GM10248 (cell line): ENCODE measurements around the gene ETV2.
A peak's percentile ranks its signal among the peaks of the same experiment; 100 is the strongest.
"Not testable (repeated sequence)": the region's sequence is repeated elsewhere in the genome, so short reads cannot be mapped to it uniquely, and the experiment has no call there.

Experiments used
- CTCF ChIA-PET: fragments of 300-600 bp; sonication (Branson Sonifier 250); formaldehyde crosslinking; extraction: SDS; loops from one replicate; lab custom pipeline; 2021; ENCODE audit warnings: antibody characterized with exemption; lab: Yijun Ruan, JAX
- POLR2A ChIA-PET: fragments of 350-650 bp; sonication (Branson Sonifier 250); formaldehyde crosslinking; extraction: SDS; loops from one replicate; lab custom pipeline; 2020; ENCODE audit warnings: antibody characterized with exemption; lab: Yijun Ruan, JAX
- DNase-seq: peaks from one replicate; pipeline ENCODE4 v3.0.0; 2012; ENCODE audit errors: extremely low spot score
- TF ChIP-seq, protein P1 (sequence below): IDR thresholded peaks from 2 replicates; pipeline ENCODE4 v1.5.1; 2012; ENCODE audit warnings: mild to moderate bottlenecking, low read depth; ENCODE audit errors: extremely low read depth, missing control alignments, control extremely low read depth

The ETV2 gene

DNA sequence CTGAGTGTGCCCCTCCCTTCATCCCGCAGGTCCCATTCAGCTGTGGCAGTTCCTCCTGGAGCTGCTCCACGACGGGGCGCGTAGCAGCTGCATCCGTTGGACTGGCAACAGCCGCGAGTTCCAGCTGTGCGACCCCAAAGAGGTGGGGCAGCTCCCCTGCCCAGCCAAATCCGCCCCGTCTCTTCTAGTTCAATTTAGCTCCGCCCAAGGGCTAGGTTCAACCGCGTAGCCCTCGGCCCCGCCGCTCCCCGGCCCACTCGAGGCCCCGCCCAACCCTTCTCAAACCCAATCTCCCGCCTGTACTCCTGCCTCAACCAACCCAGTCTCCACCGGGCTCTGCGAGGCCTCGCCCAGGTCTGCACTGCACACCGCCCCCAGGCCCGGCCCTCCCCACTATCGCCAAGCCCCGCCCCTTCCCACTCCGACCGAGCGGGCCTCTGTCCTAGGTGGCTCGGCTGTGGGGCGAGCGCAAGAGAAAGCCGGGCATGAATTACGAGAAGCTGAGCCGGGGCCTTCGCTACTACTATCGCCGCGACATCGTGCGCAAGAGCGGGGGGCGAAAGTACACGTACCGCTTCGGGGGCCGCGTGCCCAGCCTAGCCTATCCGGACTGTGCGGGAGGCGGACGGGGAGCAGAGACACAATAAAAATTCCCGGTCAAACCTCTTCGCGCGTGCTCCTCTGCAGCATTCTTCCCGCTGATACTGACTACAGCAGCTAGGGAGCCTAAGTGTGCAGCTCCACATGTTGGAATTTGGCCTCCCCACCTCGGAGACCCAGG is 2.9 kb downstream of the ETV2 start:
- ChIA-PET POLR2A (interaction anchor here (0.6 to 1.2 kb wide), 4 partner anchors 29 to 58 kb away, joined by 3 to 4 read pairs (median 4); no protein-coding TSS in a partner anchor), CTCF (interaction anchor here (0.7 to 1.6 kb wide), 8 partner anchors 12 to 136 kb away, joined by 3 to 5 read pairs (median 4); no protein-coding TSS in a partner anchor)
- DNase-seq = peak; percentile 96
- TF ChIP-seq, protein P1, sequence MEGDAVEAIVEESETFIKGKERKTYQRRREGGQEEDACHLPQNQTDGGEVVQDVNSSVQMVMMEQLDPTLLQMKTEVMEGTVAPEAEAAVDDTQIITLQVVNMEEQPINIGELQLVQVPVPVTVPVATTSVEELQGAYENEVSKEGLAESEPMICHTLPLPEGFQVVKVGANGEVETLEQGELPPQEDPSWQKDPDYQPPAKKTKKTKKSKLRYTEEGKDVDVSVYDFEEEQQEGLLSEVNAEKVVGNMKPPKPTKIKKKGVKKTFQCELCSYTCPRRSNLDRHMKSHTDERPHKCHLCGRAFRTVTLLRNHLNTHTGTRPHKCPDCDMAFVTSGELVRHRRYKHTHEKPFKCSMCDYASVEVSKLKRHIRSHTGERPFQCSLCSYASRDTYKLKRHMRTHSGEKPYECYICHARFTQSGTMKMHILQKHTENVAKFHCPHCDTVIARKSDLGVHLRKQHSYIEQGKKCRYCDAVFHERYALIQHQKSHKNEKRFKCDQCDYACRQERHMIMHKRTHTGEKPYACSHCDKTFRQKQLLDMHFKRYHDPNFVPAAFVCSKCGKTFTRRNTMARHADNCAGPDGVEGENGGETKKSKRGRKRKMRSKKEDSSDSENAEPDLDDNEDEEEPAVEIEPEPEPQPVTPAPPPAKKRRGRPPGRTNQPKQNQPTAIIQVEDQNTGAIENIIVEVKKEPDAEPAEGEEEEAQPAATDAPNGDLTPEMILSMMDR = no peak

DNA sequence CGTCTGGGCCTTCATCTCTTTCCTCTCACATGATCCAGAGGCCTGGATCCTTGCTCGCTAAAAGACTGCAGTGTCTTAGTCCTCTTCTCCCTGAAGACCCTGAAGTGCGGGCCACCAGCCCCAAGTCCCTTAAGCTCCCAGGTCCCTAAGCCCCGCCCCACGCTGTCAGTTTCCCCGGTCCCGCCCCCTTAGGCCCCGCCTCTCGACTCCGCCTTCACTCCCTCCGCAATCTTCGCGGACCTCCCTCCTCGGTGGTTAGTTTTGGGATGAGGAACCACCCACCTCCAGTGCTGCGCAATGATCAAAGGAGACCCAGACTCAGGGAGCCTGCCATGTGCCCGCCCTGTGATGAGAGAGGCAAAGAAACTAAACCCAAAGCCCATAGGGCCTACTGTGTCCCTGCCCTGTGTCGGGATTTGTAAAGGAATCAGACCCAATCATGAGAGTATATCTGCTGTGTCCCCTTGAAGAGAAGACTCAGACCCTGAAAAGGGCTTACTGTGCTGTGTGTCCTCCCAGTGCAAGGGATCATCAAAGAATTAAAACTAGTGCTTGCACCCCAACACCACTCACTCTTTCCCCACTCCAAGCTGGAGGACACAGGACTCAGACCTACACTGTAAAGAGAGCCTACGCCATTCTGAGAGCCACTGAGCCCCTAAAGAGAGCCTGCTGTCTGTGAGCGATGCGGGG is 3.6 kb downstream of the ETV2 start:
- CTCF ChIA-PET = interaction anchor here (1.0 to 1.6 kb wide), 5 partner anchors 12 to 134 kb away, joined by 3 to 5 read pairs (median 4); no protein-coding TSS in a partner anchor
- TF ChIP-seq, protein P1 = no peak
- peak; percentile 67 for DNase-seq
- POLR2A ChIA-PET = interaction anchor here (1.2 kb wide), 1 partner anchor 29 kb away, joined by 4 read pairs; no protein-coding TSS in a partner anchor

DNA sequence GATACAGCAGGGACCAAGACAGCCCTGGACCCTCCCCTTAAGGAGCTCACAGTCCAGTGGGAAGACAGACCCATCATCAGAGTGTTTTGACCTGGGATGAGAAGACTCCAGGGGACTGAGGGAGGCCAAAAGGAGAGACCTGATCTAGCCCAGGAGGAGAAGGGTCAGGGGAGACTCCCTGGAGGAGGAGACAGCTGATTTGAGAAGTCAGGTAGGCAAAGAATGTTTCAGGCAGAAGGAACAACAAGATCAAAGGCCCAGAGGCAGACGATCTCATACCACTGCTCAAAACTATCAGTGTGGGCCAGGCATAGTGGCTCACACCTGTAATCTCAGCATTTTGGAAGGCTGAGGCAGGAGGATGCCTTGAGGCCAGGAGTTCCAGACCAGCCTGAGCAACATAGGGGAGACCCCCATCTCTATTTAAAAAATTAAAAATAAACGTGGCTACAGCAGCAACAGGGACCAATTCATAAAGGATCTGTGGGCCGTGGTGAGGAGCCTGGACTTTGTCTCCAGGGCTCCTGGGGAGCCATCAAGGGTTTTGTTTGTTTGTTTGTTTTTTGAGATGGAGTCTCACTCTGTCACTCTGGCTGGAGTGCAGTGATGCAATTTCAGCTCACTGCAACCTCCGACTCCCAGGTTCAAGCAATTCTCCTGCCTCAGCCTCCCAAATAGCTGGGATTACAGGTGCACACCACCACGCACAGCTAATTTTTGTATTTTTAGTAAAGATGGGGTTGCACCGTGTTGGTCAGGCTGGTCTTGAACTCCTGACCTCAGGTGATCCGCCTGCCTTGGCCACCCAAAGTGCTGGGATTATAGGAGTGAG is 4.4 kb downstream of the ETV2 start:
- ChIA-PET CTCF (no interaction called here), POLR2A (no interaction called here)
- TF ChIP-seq, protein P1 = no peak
- no peak for DNase-seq

DNA sequence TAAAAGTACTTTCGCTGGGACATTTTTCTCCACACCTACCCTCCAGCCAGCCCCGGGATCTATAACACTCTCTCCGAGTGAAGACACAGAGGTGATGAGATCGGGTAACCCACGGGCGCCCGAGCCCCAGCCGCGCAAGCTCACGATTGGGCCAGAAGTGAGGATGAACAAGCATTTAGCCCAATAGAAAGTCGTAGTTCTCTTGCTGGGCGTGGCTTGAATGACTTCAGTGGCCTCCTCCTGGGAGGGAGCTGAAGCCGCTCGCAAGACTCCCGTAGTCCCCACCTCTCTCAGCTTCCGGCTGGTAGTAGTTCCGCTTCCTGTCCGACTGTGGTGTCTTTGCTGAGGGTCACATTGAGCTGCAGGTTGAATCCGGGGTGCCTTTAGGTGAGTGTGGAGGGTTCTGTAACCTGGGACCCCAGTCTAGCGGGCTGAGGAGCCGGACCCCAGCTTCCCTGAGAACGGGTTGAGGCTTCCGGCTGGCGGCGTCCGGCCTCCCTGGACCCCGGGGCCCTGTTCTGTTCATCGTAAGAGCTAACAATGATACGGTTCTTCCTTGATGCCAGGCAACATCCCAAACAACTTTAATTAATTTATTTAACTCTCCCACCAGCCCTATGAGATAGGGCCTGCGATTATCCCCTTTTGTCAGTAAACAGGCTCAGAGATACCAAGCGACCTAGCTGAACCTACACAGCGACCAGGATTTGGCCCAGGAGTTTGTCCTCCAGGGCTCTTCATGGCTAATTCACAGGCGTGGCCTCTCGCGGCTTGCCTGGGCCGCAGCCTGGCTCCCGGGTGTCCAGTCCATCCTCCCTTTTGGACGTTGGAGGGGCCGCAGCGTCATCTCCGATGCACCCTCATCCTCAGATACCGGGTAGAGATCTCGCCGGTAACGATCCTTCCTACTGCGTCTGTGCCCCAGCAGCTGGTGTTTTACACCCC is 6.7 kb downstream of the ETV2 start, which contains the start of gene COX6B1:
COX6B1 (plus strand) TSS at position 307 of the 945 bp plus-strand sequence. CDS start 2,921 bp downstream, outside the sequence.
- TF ChIP-seq, protein P1 = no peak
- POLR2A ChIA-PET = interaction anchor here (0.6 to 1.2 kb wide), 6 partner anchors 11 to 279 kb away, joined by 3 to 5 read pairs (median 3); partner anchors contain the start of gene LIN37
- peak; percentile 97 for DNase-seq
- CTCF ChIA-PET = interaction anchor here (0.9 to 1.7 kb wide), 5 partner anchors 10 to 100 kb away, joined by 3 to 4 read pairs (median 4); no protein-coding TSS in a partner anchor

DNA sequence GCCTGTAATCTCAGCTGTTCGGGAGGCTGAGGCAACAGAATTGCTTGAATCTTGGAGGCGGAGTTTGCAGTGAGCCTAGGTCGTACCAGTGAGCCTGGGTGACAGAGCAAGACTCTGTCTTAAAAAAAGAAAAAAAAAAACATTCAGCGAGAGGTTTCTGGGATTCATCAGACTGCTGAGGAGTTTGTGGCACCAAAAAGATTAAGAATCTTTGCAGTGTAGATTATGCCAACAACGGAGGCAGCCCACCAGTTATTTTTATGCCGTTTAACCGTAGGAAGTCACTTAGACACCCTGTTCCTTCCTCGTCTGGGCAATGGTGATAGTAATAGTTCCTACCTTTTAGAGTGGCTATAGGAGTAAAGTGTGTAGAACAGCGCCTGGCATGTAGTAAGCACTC is 9.0 kb downstream of the ETV2 start:
- CTCF ChIA-PET = no interaction called here
- DNase-seq = no peak
- POLR2A ChIA-PET = no interaction called here
- TF ChIP-seq, protein P1 = no peak

DNA sequence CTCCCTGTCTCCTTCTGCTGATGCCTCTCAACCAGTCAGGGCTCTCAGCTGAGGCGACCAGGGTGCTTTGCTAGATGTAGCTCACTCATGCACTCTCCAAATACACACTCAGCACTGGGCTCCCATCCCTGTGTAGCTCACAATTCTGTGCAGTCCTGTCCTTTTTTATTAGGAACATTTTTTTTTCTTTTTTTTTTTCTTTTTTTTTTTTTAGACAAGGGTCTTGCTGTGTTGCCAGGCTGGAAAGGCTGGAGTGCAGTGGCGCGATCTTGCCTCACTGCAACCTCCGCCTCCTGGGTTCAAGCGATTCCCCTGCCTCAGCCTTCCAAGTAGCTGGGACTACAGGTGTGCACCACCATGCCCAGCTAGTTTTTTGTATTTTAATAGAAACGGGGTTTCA is 13.3 kb downstream of the ETV2 start:
- DNase-seq = not testable (repeated sequence)
- POLR2A ChIA-PET = interaction anchor here (0.6 kb wide), 1 partner anchor 231 kb away, joined by 6 read pairs; no protein-coding TSS in a partner anchor
- CTCF ChIA-PET = interaction anchor here (1.0 to 1.4 kb wide), 3 partner anchors 21 to 140 kb away, joined by 3 to 4 read pairs (median 3); no protein-coding TSS in a partner anchor
